Nucleus accumbens (tissue), 56 donors: ENCODE data around the gene OR6Q1.
"Not testable (repeated sequence)": the region's sequence is repeated elsewhere in the genome, so short reads cannot be mapped to it uniquely, and the experiment has no call there.

Source experiments
- DNase-seq, 56 donors: peaks; one replicate each; lab custom pipeline; 2025; lab: John Stamatoyannopoulos, UW

The OR6Q1 gene, protein sequence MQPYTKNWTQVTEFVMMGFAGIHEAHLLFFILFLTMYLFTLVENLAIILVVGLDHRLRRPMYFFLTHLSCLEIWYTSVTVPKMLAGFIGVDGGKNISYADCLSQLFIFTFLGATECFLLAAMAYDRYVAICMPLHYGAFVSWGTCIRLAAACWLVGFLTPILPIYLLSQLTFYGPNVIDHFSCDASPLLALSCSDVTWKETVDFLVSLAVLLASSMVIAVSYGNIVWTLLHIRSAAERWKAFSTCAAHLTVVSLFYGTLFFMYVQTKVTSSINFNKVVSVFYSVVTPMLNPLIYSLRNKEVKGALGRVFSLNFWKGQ

DNA sequence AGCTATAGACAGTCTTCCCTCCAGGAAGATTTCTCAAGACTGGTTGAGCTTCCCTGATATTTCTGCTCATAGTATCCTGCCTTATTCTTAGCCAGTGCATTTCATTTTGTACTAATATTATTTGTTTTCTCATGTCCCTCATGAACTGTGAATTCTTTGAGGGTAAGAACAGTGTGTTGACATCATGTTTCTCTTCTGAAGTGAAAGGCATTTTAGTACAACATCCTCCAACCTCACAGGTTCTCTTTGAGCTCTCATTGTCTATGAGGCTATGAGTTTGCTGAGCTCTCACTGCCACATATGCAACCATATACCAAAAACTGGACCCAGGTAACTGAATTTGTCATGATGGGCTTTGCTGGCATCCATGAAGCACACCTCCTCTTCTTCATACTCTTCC is at the start of gene OR6Q1:
Gene OR6Q1, plus strand, starts transcription at position 301 of the 400 bp plus-strand sequence. Its CDS starts 0 bp downstream, at position 301.
- no peak for DNase-seq

DNA sequence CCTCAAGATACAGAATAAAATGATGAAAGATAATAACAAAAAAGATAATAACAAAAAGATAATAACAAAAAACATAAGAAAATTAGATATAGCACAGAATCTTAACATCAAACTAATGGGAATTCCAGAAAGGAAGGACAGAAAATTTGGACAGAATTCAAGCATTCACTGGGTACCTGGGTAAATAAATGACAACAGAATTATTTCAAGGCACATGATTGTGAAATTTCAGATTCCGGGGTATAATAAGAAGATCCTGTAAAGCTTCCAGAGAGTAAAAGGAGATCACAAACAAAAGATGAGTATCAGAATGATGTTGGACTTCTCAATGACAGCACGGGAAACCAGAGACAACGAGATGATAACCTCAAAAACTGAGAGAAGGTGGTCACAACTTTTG is 49.2 kb upstream of the OR6Q1 start:
- DNase-seq = no peak

DNA sequence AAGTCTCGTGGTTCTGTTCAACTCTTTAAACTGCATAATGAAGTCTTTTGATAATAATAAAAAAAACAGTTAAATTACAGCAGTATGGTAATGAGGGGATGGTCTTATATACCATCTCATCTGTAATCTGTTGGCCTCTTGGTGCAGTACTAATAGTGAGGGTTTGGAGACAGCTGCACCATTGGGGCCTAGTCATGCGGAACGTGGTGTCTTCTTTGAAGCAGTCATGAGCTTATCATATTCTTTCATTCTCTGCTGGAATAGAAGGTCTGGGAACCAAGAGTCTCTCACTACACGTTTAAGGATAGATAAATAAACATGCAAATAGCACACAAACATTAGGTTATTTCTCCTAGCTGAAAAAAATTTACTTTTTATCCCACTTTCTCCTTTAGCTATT is 48.0 kb upstream of the OR6Q1 start:
- DNase-seq = no peak

DNA sequence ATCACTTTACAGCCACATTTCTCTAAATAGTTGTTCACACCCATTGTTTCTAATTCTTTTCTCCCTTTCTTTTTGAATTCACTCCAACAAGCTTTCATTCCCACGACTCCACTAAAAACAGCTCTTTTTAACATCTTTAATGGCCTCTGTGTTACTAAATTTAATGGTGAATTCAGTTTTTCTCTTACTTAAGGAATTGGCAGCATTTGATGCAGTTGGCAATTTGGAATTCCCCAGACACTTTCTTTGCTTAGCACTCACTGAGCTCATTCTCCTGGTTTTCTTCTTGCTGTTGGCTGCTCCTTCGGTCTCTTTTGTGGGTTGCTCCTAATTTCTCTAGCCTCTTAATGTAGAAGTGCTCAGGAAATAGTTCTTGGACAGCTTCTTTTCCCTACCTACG is 47.6 kb upstream of the OR6Q1 start:
- DNase-seq = peak in 3 of 56 donors; percentile 11 to 27 (median 15)

DNA sequence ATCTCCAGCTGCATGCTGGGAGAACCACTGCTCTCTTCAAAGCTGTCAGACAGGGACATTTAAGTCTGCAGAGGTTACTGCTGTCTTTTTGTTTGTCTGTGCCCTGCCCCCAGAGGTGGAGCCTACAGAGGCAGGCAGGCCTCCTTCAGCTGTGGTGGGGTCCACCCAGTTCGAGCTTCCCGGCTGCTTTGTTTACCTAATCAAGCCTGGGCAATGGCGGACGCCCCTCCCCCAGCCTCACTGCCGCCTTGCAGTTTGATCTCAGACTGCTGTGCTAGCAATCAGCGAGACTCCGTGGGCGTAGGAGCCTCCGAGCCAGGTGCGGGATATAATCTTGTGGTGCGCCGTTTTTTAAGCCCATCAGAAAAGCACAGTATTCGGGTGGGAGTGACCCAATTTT is 31.2 kb upstream of the OR6Q1 start:
- not testable (repeated sequence) for DNase-seq

DNA sequence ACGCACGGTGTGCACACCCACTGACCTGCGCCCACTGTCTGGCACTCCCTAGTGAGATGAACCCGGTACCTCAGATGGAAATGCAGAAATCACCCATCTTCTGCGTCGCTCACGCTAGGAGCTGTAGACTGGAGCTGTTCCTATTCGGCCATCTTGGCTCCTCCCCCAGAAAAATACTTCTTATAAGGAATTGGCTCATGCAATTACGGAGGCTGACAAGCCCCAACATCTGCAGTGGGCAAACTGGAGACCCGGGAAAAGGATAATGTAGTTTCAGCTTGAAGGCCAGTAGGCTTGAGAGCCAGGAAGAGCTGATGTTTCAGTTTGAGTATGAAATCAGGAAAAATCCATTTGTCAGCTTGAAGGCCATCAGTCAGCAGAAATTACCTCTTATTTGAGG is 30.7 kb upstream of the OR6Q1 start:
- DNase-seq = not testable (repeated sequence)

DNA sequence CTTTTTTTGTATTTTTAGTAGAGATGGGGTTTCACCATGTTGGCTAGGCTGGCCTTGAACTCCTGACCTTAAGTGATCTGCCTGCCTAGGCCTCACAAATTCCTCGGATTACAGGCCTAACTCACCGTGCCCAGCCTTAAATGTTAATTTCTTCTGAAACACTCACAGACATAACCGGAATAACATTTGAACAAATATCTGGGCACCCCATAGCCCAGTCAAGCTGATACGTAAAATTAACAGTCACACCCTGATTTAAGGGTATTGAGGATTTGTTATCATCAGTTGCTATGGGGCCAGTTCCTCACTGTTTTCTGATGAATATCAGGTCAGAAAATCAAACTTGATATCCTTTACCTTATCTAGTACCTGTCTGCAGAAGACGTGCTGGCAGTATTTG is 30.1 kb upstream of the OR6Q1 start:
- DNase-seq = no peak

DNA sequence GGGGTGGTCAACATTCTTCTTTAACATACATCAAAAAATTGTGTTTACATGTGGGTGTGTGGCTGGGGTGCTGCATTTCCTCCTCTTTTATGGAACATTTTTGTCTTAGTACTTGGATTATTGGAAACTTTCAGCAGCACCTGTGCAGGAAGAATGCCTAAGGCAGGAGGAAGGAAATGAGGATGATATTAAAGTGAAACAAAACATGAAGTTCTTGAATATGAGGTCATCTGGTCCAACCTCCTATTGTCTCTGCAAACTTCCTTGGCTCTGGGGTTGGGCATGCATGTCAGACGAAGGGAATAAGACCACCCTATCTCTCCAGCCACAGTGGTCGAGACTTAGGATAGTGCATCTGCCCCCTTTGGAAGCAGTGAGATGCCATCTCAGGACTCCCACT is 27.7 kb upstream of the OR6Q1 start:
- DNase-seq = no peak

DNA sequence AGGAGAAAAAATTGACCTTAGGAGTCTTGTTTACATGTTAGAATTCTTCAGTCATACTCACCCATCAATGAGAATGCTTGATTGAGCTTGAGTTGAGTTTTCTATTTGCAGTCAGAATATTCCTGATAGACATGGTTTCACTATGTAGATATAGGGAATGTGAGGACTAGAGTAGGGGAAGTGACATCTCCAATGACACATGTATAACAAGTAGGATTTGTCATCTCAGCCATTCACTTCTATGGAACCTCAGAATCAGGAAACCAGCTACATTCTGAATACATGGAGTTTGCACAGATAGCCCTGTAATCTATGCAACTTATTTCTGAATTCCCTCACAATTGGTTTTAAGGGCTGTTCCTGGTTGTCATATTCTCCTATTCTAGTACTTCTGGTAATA is 27.2 kb upstream of the OR6Q1 start:
- DNase-seq = no peak

DNA sequence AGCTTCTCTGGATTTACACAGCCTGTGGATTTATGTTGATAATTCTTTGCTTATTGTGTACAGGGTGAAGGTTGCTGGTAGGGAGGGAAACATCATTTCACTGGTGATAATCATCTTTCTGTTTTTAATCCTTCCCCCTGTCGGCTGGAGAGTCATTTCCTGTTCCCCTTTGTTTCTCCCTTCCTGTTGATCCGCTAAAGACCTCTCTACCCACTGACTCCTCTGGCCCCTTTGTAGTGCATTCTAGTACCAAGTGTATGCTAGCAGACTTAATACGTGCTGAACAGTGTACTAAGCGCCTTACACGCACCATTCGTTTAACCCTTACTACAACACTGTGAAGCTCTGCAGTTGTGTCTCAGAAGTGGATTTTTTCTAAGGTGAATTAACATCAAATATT is 26.1 kb upstream of the OR6Q1 start:
- no peak for DNase-seq

DNA sequence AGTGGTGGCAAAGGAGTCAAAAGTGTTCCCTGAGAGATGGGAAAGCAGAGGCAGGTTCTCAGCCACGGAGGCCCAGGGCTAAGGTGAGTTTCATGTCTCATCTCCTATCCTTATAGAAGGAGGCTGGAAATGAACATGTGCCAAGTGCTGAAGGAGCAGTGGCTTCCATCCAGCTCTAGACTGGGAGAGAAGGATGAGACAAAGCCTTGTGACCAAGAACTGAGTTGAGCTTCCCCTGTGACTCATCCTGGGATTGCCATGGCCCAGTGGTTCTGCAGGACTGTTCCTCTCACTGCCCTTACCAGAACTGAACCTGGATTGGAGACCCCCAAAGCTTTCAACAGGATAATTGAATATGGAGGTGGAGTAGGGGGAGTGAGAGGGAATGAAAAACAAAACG is 23.8 kb upstream of the OR6Q1 start:
- DNase-seq = no peak

DNA sequence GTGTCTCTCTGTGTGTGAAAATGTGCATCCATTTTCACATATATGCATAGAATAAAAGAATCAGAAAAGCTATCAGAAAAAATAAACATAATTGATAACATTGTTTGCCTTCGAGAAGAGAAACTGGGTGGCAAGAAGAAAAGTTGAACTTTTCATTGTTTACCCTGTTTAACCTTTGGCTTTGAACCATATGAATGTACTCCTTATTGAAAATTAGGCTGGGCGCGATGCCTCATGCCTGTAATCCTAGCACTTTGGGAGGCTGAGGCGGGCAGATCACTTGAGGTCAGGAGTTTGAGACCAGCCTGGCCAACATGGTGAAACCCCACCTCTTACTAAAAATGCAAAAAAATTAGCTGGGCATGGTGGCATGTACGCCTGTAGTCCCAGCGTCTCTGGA is 19.0 kb upstream of the OR6Q1 start:
- DNase-seq = no peak

DNA sequence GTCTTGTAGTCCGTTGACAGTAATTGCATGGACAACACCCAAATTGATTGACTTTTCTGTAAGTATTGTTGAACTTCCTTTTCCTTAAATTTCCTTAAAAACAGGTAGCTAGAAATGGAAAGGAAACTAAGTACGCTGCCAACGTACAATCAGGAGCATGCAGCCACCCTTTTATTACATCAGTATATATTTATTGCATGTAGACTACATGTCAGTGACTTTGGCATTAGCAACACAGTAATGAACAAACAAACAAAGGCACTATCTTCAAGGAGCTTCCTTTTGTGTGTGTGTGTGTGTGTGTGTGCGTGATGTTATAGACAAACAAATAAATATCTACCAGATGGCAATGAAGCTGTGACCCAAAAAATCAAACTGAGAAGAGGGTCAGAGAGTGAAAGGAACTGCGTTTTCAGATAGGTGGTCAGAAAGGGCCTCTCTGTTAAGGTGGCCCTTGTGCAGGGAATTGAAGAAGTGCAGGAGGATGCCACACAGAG is 7.3 kb upstream of the OR6Q1 start, which contains the start of gene OR9Q1:
Gene OR9Q1, plus strand, starts transcription at position 447 of the 497 bp plus-strand sequence. CDS start 155,564 bp downstream, outside the sequence.
- no peak for DNase-seq

DNA sequence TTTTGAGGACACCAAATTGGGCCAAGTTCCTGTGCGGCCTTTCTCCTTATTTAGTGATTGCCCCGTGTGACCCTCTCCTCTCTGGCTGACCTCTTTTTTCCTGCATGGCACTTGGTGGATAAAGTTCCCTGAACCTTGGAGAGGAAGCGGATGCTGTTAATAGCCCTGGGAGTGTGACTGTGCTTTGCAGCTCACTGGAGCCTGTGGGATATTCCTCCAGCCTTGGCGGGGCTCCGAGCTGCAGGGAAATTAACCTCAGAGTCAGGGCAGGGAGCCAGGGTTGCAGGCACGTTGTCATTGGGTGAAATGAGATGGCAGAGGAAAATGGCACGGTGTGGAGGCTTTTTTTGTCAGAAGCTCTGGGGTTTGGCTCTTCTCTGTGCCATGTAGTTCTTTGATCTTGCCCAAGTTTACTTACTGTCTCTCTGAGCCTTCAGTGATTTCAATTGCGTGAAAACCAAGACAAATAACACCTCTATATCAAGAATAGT is 6.1 kb upstream of the OR6Q1 start:
- DNase-seq = peak in 4 of 56 donors; percentile 2 to 6 (median 2)

DNA sequence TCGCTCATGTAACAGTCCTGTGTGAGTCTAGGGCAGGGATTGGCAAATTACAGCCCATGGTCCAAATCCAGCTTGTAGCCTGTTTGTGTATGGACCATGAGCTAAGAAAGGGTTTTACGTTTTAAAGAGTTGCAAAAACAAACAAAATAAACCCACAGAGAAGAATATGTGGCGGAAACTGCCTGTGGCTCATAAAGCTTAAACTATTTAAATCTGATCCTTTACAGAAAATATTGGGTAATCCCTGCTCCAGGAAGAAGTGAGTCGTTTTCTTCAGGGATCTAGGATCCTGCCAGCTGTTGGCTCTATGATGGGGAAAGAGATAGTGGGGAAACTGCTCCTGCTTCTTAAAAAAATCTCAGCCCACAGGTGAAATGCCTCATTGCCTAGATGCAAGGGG is 3.4 kb upstream of the OR6Q1 start:
- no peak for DNase-seq

DNA sequence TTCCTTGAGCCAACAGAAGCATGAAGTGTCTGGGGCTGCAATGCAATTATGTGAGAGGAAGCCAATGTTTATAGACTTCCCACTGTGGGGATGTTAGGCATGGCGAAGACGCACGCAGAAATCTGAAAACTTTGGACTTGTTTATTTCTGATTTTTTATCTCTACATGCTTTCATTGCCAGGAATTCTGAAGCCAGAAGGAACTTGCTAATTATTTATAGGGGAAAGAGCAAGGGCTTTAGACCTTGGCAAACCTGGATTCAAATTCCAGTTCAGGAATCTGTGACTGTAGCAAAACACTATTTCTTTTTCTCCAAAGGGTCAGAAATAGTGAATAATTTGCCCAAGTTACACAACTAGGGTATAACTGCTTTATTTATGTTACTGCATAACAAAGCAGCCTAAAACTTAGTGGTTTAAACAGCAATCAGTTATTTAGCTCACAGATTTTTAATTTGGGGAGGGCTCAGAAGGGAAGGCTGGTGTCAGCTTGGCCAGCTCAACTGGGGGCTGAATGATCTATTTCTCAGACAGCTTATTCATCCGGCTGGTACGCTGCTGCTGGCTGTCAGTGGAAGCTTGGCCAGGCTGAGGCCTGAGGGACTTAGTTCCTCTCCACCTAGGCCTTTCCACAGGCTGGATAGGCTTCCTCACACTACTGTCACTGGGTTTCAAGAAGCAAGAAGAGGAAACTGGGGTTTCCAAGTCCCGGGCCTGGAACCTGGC is 1.9 kb upstream of the OR6Q1 start:
- DNase-seq = peak in 6 of 56 donors; percentile 2 to 18 (median 4)

DNA sequence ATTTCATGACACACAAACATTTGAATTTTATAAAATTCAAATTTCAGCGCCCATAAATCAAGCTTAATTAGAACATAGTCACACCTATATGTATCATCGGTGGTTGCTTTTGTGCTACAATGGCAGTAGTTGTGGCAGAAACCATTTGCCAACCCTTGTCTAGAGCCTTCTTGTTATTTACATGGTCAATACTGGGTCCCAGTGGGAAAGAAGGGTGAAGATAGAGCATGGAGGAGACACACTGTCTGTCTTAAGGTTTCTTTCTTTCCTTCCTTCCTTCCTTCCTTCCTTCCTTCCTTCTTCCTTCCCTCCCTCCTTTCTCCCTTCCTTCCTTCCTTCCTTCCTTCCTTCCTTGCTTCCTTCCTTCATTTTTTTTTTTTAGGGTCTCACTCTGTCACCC is 3.7 kb downstream of the OR6Q1 start:
- DNase-seq = no peak

DNA sequence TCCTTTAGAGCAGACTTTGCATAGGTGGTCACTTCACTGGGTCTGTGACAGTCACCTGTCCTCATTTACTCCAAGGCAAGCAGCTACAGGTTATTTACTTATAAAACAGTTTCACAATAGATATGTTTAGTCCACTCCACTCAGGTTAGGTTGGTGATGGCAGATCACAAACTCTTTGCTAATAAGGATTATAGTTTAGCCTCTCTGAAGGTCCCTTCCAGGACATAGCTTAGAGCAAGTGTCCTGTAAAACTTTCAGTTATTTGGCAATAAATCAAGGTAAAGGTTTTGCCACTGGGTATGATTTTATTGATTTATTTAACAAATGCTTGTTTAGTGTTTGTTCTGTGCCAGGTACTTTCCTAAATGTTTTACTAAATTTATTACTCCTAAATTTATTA is 8.8 kb downstream of the OR6Q1 start:
- no peak for DNase-seq

DNA sequence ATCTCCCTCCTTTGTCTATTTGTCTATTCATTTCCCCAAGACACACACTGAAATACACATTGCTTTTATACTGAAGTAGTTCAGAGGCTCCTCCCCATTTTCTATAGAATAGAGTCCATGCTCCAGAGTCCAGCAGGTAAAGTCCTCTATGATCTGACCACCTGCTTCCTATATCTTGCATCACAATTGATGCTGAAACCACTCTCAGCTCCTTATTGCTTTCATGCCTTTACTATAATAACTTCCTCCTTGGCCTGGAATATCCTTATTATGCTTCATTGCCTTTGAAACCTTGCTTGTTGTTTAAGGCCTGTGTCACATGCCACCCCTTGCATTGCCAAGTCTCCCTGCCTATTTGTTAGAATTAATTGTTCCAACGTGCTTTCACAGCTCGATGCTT is 12.6 kb downstream of the OR6Q1 start:
- no peak for DNase-seq

DNA sequence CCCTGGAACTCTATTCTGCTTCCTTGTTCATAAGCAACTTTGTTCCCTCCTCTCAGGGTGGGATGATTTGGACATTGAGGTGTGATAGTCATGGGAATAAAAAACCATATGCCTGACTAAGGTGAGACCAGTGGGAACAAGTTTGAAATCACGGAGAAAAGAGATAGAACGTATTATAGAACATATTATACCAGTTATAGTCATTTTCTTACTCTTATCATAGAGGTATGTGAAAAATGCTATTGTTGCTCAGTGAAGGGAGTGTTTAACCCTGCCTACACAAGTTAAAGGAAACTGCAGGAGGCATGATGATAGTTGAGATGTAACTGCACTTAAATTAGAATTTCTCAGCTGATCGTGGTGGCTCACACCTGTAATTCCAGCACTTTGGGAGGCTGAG is 15.5 kb downstream of the OR6Q1 start:
- no peak for DNase-seq

DNA sequence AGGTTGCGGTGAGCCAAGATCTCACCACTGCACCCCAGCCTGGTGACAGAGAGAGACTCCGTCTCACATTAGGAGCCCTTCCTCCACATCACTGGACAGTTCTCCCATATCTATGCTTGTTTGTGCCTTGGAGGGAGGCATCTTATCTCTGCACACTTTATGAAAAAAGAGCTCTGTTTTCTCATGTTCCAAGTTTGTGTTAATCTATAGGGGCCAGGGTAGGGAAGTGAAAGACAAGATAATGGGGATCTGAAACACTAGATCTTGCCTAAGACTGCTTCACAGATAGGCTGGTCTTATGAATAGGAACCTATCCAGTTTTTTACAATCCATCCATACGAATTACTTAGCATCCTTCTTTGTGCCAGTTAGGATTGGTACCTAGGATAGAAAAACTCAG is 17.1 kb downstream of the OR6Q1 start:
- no peak for DNase-seq
